IMR-90 (cell line): ENCODE measurements around the gene PYGL. TPM values are rescaled to one million over a fixed set of nuclear protein-coding genes. Genes with fewer than 3 reads are reported as not detected.

ENCODE experiments used
- ATAC-seq: fragments of 200-7000 bp; cut with Tn5 transposase; 2 replicates; pipeline ENCODE4 v1.9.1; 2020; ENCODE audit warnings: low read depth, mild to moderate bottlenecking, moderate library complexity
- BruUV-seq: library from RNA; stranded (reverse); fragments of 400-500 nt; replicated peaks from 2 replicates; lab custom pipeline; 2021; lab: Mats Ljungman, UMichigan
- CTCF ChIA-PET: fragments of 300-600 bp; formaldehyde crosslinking; extraction: SDS; loops from one replicate; lab custom pipeline; 2021; ENCODE audit warnings: antibody characterized with exemption; lab: Yijun Ruan, JAX
- POLR2A ChIA-PET: fragments of 300-600 bp; sonication (Branson Sonifier 250); formaldehyde crosslinking; loops from one replicate; lab custom pipeline; 2022; ENCODE audit warnings: antibody characterized with exemption; ENCODE audit not compliant: unreplicated experiment; lab: Charles Lee
- DNase-seq: peaks from one replicate; pipeline ENCODE4 v3.0.0; 2013
- H2AFZ ChIP-seq: replicated peaks from 2 replicates; pipeline ENCODE3; 2013; ENCODE audit warnings: low read length, mild to moderate bottlenecking; ENCODE audit not compliant: poor library complexity
- H2AK5ac ChIP-seq: 2 replicates; pipeline ENCODE4 v1.6.1; 2013; ENCODE audit warnings: low read depth, low read length, inconsistent platforms
- H2AK9ac ChIP-seq: replicated peaks from 2 replicates; pipeline ENCODE3; 2013; ENCODE audit warnings: mild to moderate bottlenecking, low read depth, low read length, moderate library complexity; ENCODE audit not compliant: poor library complexity
- H2BK120ac ChIP-seq: 2 replicates; pipeline ENCODE4 v1.6.1; 2013; ENCODE audit warnings: low read depth, low read length, inconsistent platforms
- H2BK15ac ChIP-seq: 3 replicates; pipeline ENCODE4 v1.6.1; 2013; ENCODE audit warnings: low read depth, low read length, inconsistent platforms
- H2BK20ac ChIP-seq: 2 replicates; pipeline ENCODE4 v1.6.1; 2013; ENCODE audit warnings: low read depth, mild to moderate bottlenecking, inconsistent platforms, low read length, moderate library complexity
- H2BK5ac ChIP-seq: 2 replicates; pipeline ENCODE4 v1.6.1; 2013; ENCODE audit warnings: mild to moderate bottlenecking, low read depth, low read length, inconsistent platforms; ENCODE audit not compliant: poor library complexity, severe bottlenecking
- H3K14ac ChIP-seq: replicated peaks from 2 replicates; pipeline ENCODE4 v1.6.1; 2013; ENCODE audit warnings: low read depth, low read length, inconsistent platforms
- H3K18ac ChIP-seq: 2 replicates; pipeline ENCODE4 v1.6.1; 2013; ENCODE audit warnings: low read depth, low read length, control low read depth
- H3K23ac ChIP-seq: 2 replicates; pipeline ENCODE4 v1.6.1; 2013; ENCODE audit warnings: low read depth, low read length, inconsistent platforms
- H3K27ac ChIP-seq: 2 replicates; pipeline ENCODE4 v1.5.1; 2013; ENCODE audit warnings: mild to moderate bottlenecking, control low read depth, low read length; ENCODE audit not compliant: insufficient read depth
- H3K27me3 ChIP-seq: 2 replicates; pipeline ENCODE4 v1.6.1; 2013; ENCODE audit warnings: low read length; ENCODE audit not compliant: control insufficient read depth, insufficient read depth
- H3K36me3 ChIP-seq: 2 replicates; pipeline ENCODE4 v1.6.1; 2013; ENCODE audit warnings: low read length, mixed read lengths; ENCODE audit not compliant: control insufficient read depth, insufficient read depth
- H3K4ac ChIP-seq: 2 replicates; pipeline ENCODE4 v1.6.1; 2013; ENCODE audit warnings: low read depth, low read length, inconsistent platforms
- H3K4me1 ChIP-seq: 2 replicates; pipeline ENCODE4 v1.6.1; 2013; ENCODE audit warnings: low read length, mixed read lengths; ENCODE audit not compliant: control insufficient read depth, insufficient read depth
- H3K4me2 ChIP-seq: 2 replicates; pipeline ENCODE4 v1.6.1; 2013; ENCODE audit warnings: low read depth, mild to moderate bottlenecking, control low read depth, low read length, moderate library complexity
- H3K4me3 ChIP-seq: 2 replicates; pipeline ENCODE4 v1.5.1; 2013; ENCODE audit warnings: low read depth, mild to moderate bottlenecking, control low read depth, low read length, moderate library complexity; ENCODE audit not compliant: insufficient read depth
- H3K56ac ChIP-seq: 2 replicates; pipeline ENCODE4 v1.6.1; 2013; ENCODE audit warnings: low read length, inconsistent platforms; ENCODE audit not compliant: insufficient read depth; ENCODE audit errors: extremely low read depth
- H3K79me1 ChIP-seq, 2 experiments: 2 replicates each; pipeline ENCODE4 v1.6.1; 2013; ENCODE audit warnings: low read length in 2 of 2, inconsistent platforms in 1 of 2, low read depth in 1 of 2
- H3K9ac ChIP-seq: 2 replicates; pipeline ENCODE4 v1.6.1; 2013; ENCODE audit warnings: low read depth, low read length, control low read depth
- H3K9me1 ChIP-seq: 2 replicates; pipeline ENCODE4 v1.6.1; 2013; ENCODE audit warnings: low read length, inconsistent platforms; ENCODE audit not compliant: insufficient read depth
- H3K9me3 ChIP-seq: 2 replicates; pipeline ENCODE4 v1.6.1; 2013; ENCODE audit warnings: low read length; ENCODE audit not compliant: control insufficient read depth, insufficient read depth
- H4K20me1 ChIP-seq: 2 replicates; pipeline ENCODE4 v1.6.1; 2013; ENCODE audit warnings: low read length, inconsistent platforms; ENCODE audit not compliant: insufficient read depth
- H4K5ac ChIP-seq: 2 replicates; pipeline ENCODE4 v1.6.1; 2013; ENCODE audit warnings: mild to moderate bottlenecking, low read depth, low read length, control low read depth
- H4K8ac ChIP-seq, 2 experiments: 2 replicates each; pipeline ENCODE4 v1.6.1; 2013; ENCODE audit warnings: low read depth in 2 of 2, low read length in 2 of 2, control low read depth in 1 of 2, inconsistent platforms in 1 of 2
- H4K91ac ChIP-seq: 2 replicates; pipeline ENCODE4 v1.6.1; 2013; ENCODE audit warnings: low read depth, low read length, inconsistent platforms; ENCODE audit not compliant: insufficient read depth
- FOS ChIP-seq: fragments of 150-350 bp; IDR thresholded peaks from 2 replicates; pipeline ENCODE4 v1.6.1; 2016; ENCODE audit warnings: low read depth, low read length
- MAFK ChIP-seq: IDR thresholded peaks from 2 replicates; pipeline ENCODE4 v1.6.1; 2012; ENCODE audit warnings: low read depth, low read length, improper control_type of control experiment
- NFE2L2 ChIP-seq: fragments of 150-350 bp; IDR thresholded peaks from 2 replicates; pipeline ENCODE4 v1.6.1; 2016; ENCODE audit warnings: low read depth, mild to moderate bottlenecking, low read length
- RAD21 ChIP-seq: IDR thresholded peaks from 2 replicates; pipeline ENCODE4 v1.6.1; 2012; ENCODE audit warnings: low read length, improper control_type of control experiment
- WGBS, 2 experiments: methylation state at CpG; one replicate each; pipeline versions ENCODE4 v1.1.5 to v1.1.7; 2013; ENCODE audit warnings: missing lambda C conversion rate in 2 of 2; ENCODE audit not compliant: insufficient read length in 1 of 2; ENCODE audit errors: extremely low coverage in 2 of 2; 5-methylcytosine and 5-hydroxymethylcytosine counted together
- dilution Hi-C: fragments of 300-500 bp; cut with HindIII; formaldehyde crosslinking; loops from one replicate; pipeline ENCODE4 v1.14.3; 2018; ENCODE audit warnings: low sequenced_read_pairs; ENCODE audit not compliant: unreplicated experiment
- in situ Hi-C: fragments of 300-500 bp; cut with MboI; formaldehyde crosslinking; loops from 3 replicates; pipeline ENCODE4 v1.14.3; 2019; ENCODE audit warnings: low sequenced_read_pairs, inconsistent platforms, mixed read lengths
- intact Hi-C: fragments of 100-400 bp; cut with micrococcal nuclease; formaldehyde crosslinking; loops from 2 replicates; pipeline ENCODE4 v1.10.0; 2022
- polyA plus RNA-seq, 3 experiments: library from polyadenylated mRNA; depleted of rRNA; stranded (reverse); fragments of >200 nt; gene quantifications; 2 replicates each; pipeline ENCODE4 v1.2.3, GENCODE V29; 2012; ENCODE audit warnings: low replicate concordance in 1 of 3
- total RNA-seq: library from RNA; depleted of rRNA; stranded (reverse); fragments of >200 nt; gene quantifications from 2 replicates; pipeline ENCODE4 v1.2.3, GENCODE V29; 2012

PYGL gene
- total and polyA plus RNA-seq, 2 of the 4 experiments (the other 2 are of a cell fraction): 52.3 to 70.4 TPM

GRCh38 chr14:50961605-50962221 lies 17.4 kb upstream of the PYGL start:
- Histone ChIP-seq H4K8ac (peak overlapping the region in 1 of 2 experiments; percentile 47; a peak in 2 of 4 replicates), H3K9ac (no peak overlapping the region; the same call in 1 of the 2 replicates), H3K14ac (peak overlapping the region; percentile 30; the same call in 1 of the 2 replicates), H3K18ac (peak overlapping the region; percentile 92), H2AFZ (peak overlapping the region; percentile 49), H3K4me2 (peak overlapping the region; percentile 86), H3K79me1 (no peaks in the 10 kb centered on the region), H4K91ac (peak overlapping the region; percentile 73), H2AK9ac (no peak overlapping the region), H3K4me3 (peak overlapping the region; percentile 17; the same call in 1 of the 2 replicates), H3K9me1 (peaks cover 13% of the 10 kb centered on the region), H3K9me3 (no peaks in the 10 kb centered on the region), H2BK120ac (peak overlapping the region; percentile 78), H3K23ac (peak overlapping the region; percentile 76), H3K4me1 (peaks cover 24% of the 10 kb centered on the region), H3K56ac (peak overlapping the region; percentile 30; the same call in 1 of the 2 replicates), H3K36me3 (no peaks in the 10 kb centered on the region), H2BK15ac (no peak overlapping the region; the same call in 2 of the 3 replicates), H2BK5ac (peak overlapping the region; percentile 76), H3K27me3 (no peaks in the 10 kb centered on the region), H2BK20ac (peak overlapping the region; percentile 63), H4K20me1 (peaks cover 5% of the 10 kb centered on the region; the same call in 1 of the 2 replicates), H2AK5ac (peak overlapping the region; percentile 52; the same call in 1 of the 2 replicates), H4K5ac (peak overlapping the region; percentile 82), H3K27ac (peak overlapping the region; percentile 80), H3K4ac (peak overlapping the region; percentile 91)
- no CpG with 5 or more reads among the region's 2 CpGs for whole genome bisulfite sequencing, 2 experiments
- no TSS peak for BruUV-seq
- intact Hi-C loops (no loop called here), in situ Hi-C loops (no loop called here), dilution Hi-C loops (no loop called here)
- ChIA-PET POLR2A (no interaction called here), CTCF (interaction anchor here (0.7 to 1.1 kb wide), 2 partner anchors 185 to 256 kb away, joined by 3 to 7 read pairs; no protein-coding TSS in a partner anchor)
- TF ChIP-seq FOS (peak; percentile 80), RAD21 (no peak), NFE2L2 (0 out of 2 replicates have a peak, but pooled peaks have one; percentile 7), MAFK (peak; percentile 80)
- ATAC-seq (peak; percentile 78), DNase-seq (peak; percentile 97)
